Mesenchymal stem cell (in vitro differentiated cells and primary cell): ENCODE measurements around the gene MAP3K8. TPM values are rescaled to one million over a fixed set of nuclear protein-coding genes. Genes with fewer than 3 reads are reported as not detected.
A peak's percentile ranks its signal among the peaks of the same experiment; 100 is the strongest.

Experiments
- DNase-seq: peaks from one replicate; pipeline ENCODE4 v3.0.0-alpha.2; 2013
- H2AFZ ChIP-seq: one replicate; pipeline ENCODE4 v1.6.1; 2013; ENCODE audit warnings: low read depth, mild to moderate bottlenecking, control low read depth, inconsistent platforms, low read length, moderate library complexity
- H2AK5ac ChIP-seq: 2 replicates; pipeline ENCODE4 v1.6.1; 2013; ENCODE audit warnings: low read length, moderate library complexity, mild to moderate bottlenecking, inconsistent platforms; ENCODE audit not compliant: severe bottlenecking
- H2BK120ac ChIP-seq: one replicate; pipeline ENCODE4 v1.6.1; 2013; ENCODE audit warnings: low read depth, mild to moderate bottlenecking, inconsistent platforms, low read length, moderate library complexity
- H2BK12ac ChIP-seq, 2 experiments: one replicate each; pipeline ENCODE4 v1.6.1; 2013; ENCODE audit warnings: inconsistent platforms in 2 of 2, low read length in 2 of 2, mild to moderate bottlenecking in 2 of 2, moderate library complexity in 2 of 2, control low read depth in 1 of 2
- H2BK15ac ChIP-seq: one replicate; pipeline ENCODE4 v1.6.1; 2013; ENCODE audit warnings: mild to moderate bottlenecking, low read depth, inconsistent platforms; ENCODE audit not compliant: poor library complexity, severe bottlenecking
- H2BK5ac ChIP-seq: 2 replicates; pipeline ENCODE4 v1.6.1; 2013; ENCODE audit warnings: low read depth, mild to moderate bottlenecking, low read length, control low read depth, inconsistent platforms; ENCODE audit not compliant: poor library complexity, severe bottlenecking
- H3K14ac ChIP-seq, 2 experiments: one replicate each; pipeline ENCODE4 v1.6.1; 2013; ENCODE audit warnings: inconsistent platforms in 2 of 2, low read length in 2 of 2, control low read depth in 1 of 2, mild to moderate bottlenecking in 1 of 2, moderate library complexity in 1 of 2
- H3K18ac ChIP-seq, 2 experiments: one replicate each; pipeline ENCODE4 v1.6.1; 2013; ENCODE audit warnings: inconsistent platforms in 2 of 2, low read length in 2 of 2, control low read depth in 1 of 2, low read depth in 1 of 2, mild to moderate bottlenecking in 1 of 2
- H3K23ac ChIP-seq, 2 experiments: one replicate each; pipeline ENCODE4 v1.6.1; 2013; ENCODE audit warnings: inconsistent platforms in 2 of 2, low read length in 2 of 2, mild to moderate bottlenecking in 2 of 2, moderate library complexity in 2 of 2, control low read depth in 1 of 2
- H3K27ac ChIP-seq: 2 replicates; pipeline ENCODE4 v1.5.1; 2013; ENCODE audit warnings: mild to moderate bottlenecking, moderate library complexity, low read length, control low read depth, inconsistent platforms; ENCODE audit not compliant: poor library complexity, severe bottlenecking
- H3K27me3 ChIP-seq, 2 experiments: 2 replicates each; pipeline versions ENCODE4 v1.6.1 to v1.7.0; 2013; ENCODE audit warnings: low read length in 2 of 2, mild to moderate bottlenecking in 2 of 2, moderate library complexity in 2 of 2, control low read depth in 1 of 2, inconsistent platforms in 1 of 2; ENCODE audit not compliant: control insufficient read depth in 1 of 2, insufficient read depth in 1 of 2
- H3K36me3 ChIP-seq, 2 experiments: 2 replicates each; pipeline versions ENCODE4 v1.6.1 to v1.7.0; 2013; ENCODE audit warnings: low read length in 2 of 2, control low read depth in 1 of 2, inconsistent platforms in 1 of 2, low read depth in 1 of 2, mild to moderate bottlenecking in 1 of 2; ENCODE audit not compliant: insufficient read depth in 2 of 2, control insufficient read depth in 1 of 2
- H3K4ac ChIP-seq, 2 experiments: one replicate each; pipeline ENCODE4 v1.6.1; 2013; ENCODE audit warnings: inconsistent platforms in 2 of 2, low read length in 2 of 2, mild to moderate bottlenecking in 2 of 2, moderate library complexity in 2 of 2, control low read depth in 1 of 2, low read depth in 1 of 2
- H3K4me1 ChIP-seq: 2 replicates; pipeline ENCODE4 v1.6.1; 2013; ENCODE audit warnings: low read depth, low read length, control low read depth; ENCODE audit not compliant: control insufficient read depth, insufficient read depth
- H3K4me2 ChIP-seq: 2 replicates; pipeline ENCODE4 v1.6.1; 2013; ENCODE audit warnings: low read length, mild to moderate bottlenecking, inconsistent platforms; ENCODE audit not compliant: poor library complexity, severe bottlenecking
- H3K4me3 ChIP-seq, 2 experiments: 2 replicates each; pipeline versions ENCODE4 v1.5.1 to v1.7.0; 2013; ENCODE audit warnings: low read length in 2 of 2, mild to moderate bottlenecking in 2 of 2, control low read depth in 1 of 2, low read depth in 1 of 2; ENCODE audit not compliant: insufficient read depth in 1 of 2
- H3K79me1 ChIP-seq: replicated peaks from 2 replicates; pipeline ENCODE4 v1.6.1; 2013; ENCODE audit warnings: mild to moderate bottlenecking, control low read depth, low read length, inconsistent platforms; ENCODE audit not compliant: poor library complexity, severe bottlenecking
- H3K9ac ChIP-seq: 2 replicates; pipeline ENCODE4 v1.7.0; 2013; ENCODE audit warnings: mild to moderate bottlenecking, low read length, moderate library complexity
- H3K9me3 ChIP-seq: 2 replicates; pipeline ENCODE4 v1.7.0; 2013; ENCODE audit warnings: mild to moderate bottlenecking, low read length; ENCODE audit not compliant: control insufficient read depth
- H4K8ac ChIP-seq: one replicate; pipeline ENCODE4 v1.6.1; 2013; ENCODE audit warnings: inconsistent platforms, mild to moderate bottlenecking, low read length, moderate library complexity
- H4K91ac ChIP-seq: one replicate; pipeline ENCODE4 v1.6.1; 2013; ENCODE audit warnings: mild to moderate bottlenecking, low read length, inconsistent platforms
- WGBS: methylation state at CpG from one replicate; pipeline ENCODE4 v1.1.7; 2013; ENCODE audit warnings: mixed read lengths; 5-methylcytosine and 5-hydroxymethylcytosine counted together
- polyA plus RNA-seq, 2 experiments: library from polyadenylated mRNA; stranded (reverse); fragments of 200-250 nt; gene quantifications; one replicate each; pipeline ENCODE4 v1.2.3, GENCODE V29; 2013

Gene MAP3K8
- 9.7 TPM for polyA plus RNA-seq (2013, experiment 1 of 2)
- polyA plus RNA-seq (2013, experiment 2 of 2), result 9.5 TPM

- Histone ChIP-seq H2BK15ac (peak within 1 kb of the TSS; percentile 85), H2AK5ac (no peak within 1 kb of the TSS), H2BK5ac (peak within 1 kb of the TSS; percentile 74), H2AFZ (peak within 1 kb of the TSS; percentile 68), H3K23ac (peak within 1 kb of the TSS; percentile 25 to 60), H3K14ac (peak within 1 kb of the TSS; percentile 4 to 92), H4K8ac (peak within 1 kb of the TSS; percentile 87), H3K9ac (peak within 1 kb of the TSS; percentile 94), H3K4me1 (peaks cover 11% of the 10 kb centered on the region), H2BK12ac (peak within 1 kb of the TSS in 1 of 2 experiments; percentile 93), H2BK120ac (peak within 1 kb of the TSS; percentile 88), H3K9me3 (no peaks in the 10 kb centered on the region), H3K4ac (peak within 1 kb of the TSS; percentile 37 to 67), H3K27ac (peak within 1 kb of the TSS; percentile 91), H3K79me1 (peaks cover 5% of the 10 kb centered on the region), H4K91ac (peak within 1 kb of the TSS; percentile 72), H3K18ac (peak within 1 kb of the TSS; percentile 84 to 85), H3K27me3 (no peaks in the 10 kb centered on the region), H3K4me3 (peak within 1 kb of the TSS; percentile 83), H3K4me2 (peak within 1 kb of the TSS; percentile 96), H3K36me3 (peaks cover 0 to 11% of the 10 kb centered on the region in 2 experiments)
- WGBS, result 2% methylated on average over 47 of the region's 56 CpGs
- peak; percentile 96 for DNase-seq
Observed at GRCh38 chr10:30433730-30434272, at the start of gene MAP3K8. TSS of gene MAP3K8 (plus strand) at chr10:30434184. CDS start at chr10:30438939, 4,755 bp downstream.

GRCh38 chr10:30384701-30385201, 49.2 kb upstream of the MAP3K8 start:
- H2BK12ac ChIP-seq, result no peak overlapping the region
- no peaks in the 10 kb centered on the region for H3K79me1 ChIP-seq
- no peak overlapping the region for H3K23ac ChIP-seq
- no peak overlapping the region for H2BK120ac ChIP-seq
- H3K14ac ChIP-seq, result no peak overlapping the region
- no peak overlapping the region for H3K27ac ChIP-seq
- H4K8ac ChIP-seq, result no peak overlapping the region
- H4K91ac ChIP-seq, result no peak overlapping the region
- H2BK15ac ChIP-seq, result no peak overlapping the region
- H3K4me3 ChIP-seq, result no peak overlapping the region
- H3K4me2 ChIP-seq, result no peak overlapping the region
- H3K9ac ChIP-seq, result no peak overlapping the region
- no peak overlapping the region for H2AFZ ChIP-seq
- no peaks in the 10 kb centered on the region for H3K9me3 ChIP-seq
- H2BK5ac ChIP-seq, result no peak overlapping the region
- DNase-seq, result peak; percentile 56
- WGBS, result 82% methylated on average over 10 of the region's 10 CpGs
- H2AK5ac ChIP-seq, result no peak overlapping the region
- no peak overlapping the region for H3K18ac ChIP-seq
- H3K4ac ChIP-seq, result no peak overlapping the region
- peaks cover 5 to 8% of the 10 kb centered on the region in 2 experiments for H3K27me3 ChIP-seq
- peaks cover 4% of the 10 kb centered on the region for H3K4me1 ChIP-seq
- H3K36me3 ChIP-seq, result no peaks in the 10 kb centered on the region

- Histone ChIP-seq H3K36me3 (no peaks in the 10 kb centered on the region), H4K8ac (no peak overlapping the region), H2BK5ac (no peak overlapping the region), H4K91ac (no peak overlapping the region), H2BK15ac (no peak overlapping the region), H3K9ac (no peak overlapping the region), H2AK5ac (no peak overlapping the region), H3K4me2 (no peak overlapping the region), H3K23ac (no peak overlapping the region), H2BK120ac (no peak overlapping the region), H3K9me3 (no peaks in the 10 kb centered on the region), H3K4me1 (peaks cover 4% of the 10 kb centered on the region), H3K4me3 (no peak overlapping the region), H3K79me1 (no peaks in the 10 kb centered on the region), H3K27ac (no peak overlapping the region), H3K18ac (no peak overlapping the region), H2AFZ (no peak overlapping the region), H3K14ac (no peak overlapping the region), H3K4ac (no peak overlapping the region), H3K27me3 (peaks cover 5 to 8% of the 10 kb centered on the region in 2 experiments), H2BK12ac (no peak overlapping the region)
- DNase-seq, result no peak
- 92% methylated on average over 13 of the region's 13 CpGs for WGBS
Observed at GRCh38 chr10:30386801-30387588, 47.0 kb upstream of the MAP3K8 start.

GRCh38 chr10:30387646-30388243, 46.2 kb upstream of the MAP3K8 start:
- no peak for DNase-seq
- Histone ChIP-seq H3K27me3 (peaks cover 5 to 8% of the 10 kb centered on the region in 2 experiments), H2BK15ac (no peak overlapping the region), H2AFZ (no peak overlapping the region), H4K8ac (no peak overlapping the region), H2BK12ac (no peak overlapping the region), H3K4me3 (no peak overlapping the region), H2AK5ac (no peak overlapping the region), H3K36me3 (no peaks in the 10 kb centered on the region), H3K9ac (no peak overlapping the region), H3K4me1 (peaks cover 6% of the 10 kb centered on the region), H4K91ac (no peak overlapping the region), H3K14ac (no peak overlapping the region), H3K27ac (no peak overlapping the region), H3K18ac (no peak overlapping the region), H3K79me1 (no peaks in the 10 kb centered on the region), H3K9me3 (no peaks in the 10 kb centered on the region), H2BK5ac (no peak overlapping the region), H3K4ac (no peak overlapping the region), H2BK120ac (no peak overlapping the region), H3K23ac (no peak overlapping the region), H3K4me2 (no peak overlapping the region)
- 89% methylated on average over 2 of the region's 3 CpGs for WGBS
